ENCODE data around the gene LRP5. TPM values are rescaled to one million over a fixed set of nuclear protein-coding genes. Genes with fewer than 3 reads are reported as not detected.

LRP5 gene
- total and polyA plus RNA-seq, 12 donors: 10.7 to 277 (median 75.8) TPM

DNA sequence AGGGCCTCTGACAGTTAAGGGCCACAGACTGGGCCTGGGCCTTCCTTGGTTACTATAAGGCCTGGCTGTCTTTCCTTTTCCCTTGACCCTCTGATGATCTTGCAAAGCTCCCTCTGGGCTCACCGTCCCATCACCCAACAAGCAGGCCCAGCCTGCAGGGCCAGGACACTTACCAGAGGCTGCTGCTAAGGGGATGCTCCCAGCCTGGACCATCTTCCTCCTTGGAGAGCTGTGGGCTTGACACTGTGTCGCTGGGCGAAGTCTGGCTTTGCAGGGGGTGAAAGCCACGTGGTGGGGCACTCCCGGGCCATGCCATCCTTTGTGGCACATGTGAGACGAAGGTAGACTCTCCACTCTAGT, 44.5 kb upstream of the LRP5 start:
- DNase-seq: no peak
- Histone ChIP-seq H3K27me3 (no peaks in the 10 kb centered on the region), H3K27ac (no peak overlapping the region), H3K36me3 (replicated peaks in 1 of 2) (peaks cover 0 to 39% of the 10 kb centered on the region in 2 donors), H3K4me1 (replicated peaks in 1 of 2) (peaks cover 0 to 31% of the 10 kb centered on the region in 2 donors), H3K9me3 (replicated peaks in 1 of 3) (no peaks in the 10 kb centered on the region), H3K4me3 (no peak overlapping the region)
- WGBS, 4 donors: 92 to 95% (median 93%) methylated on average over 5 to 6 of the region's 6 CpGs
- TF ChIP-seq POLR2A (IDR thresholded peaks at IDR 0.05): no peak
- no peak for TF ChIP-seq CTCF (IDR thresholded peaks at IDR 0.05)
- intact Hi-C loops (cut with DNase I): no loop called here

DNA sequence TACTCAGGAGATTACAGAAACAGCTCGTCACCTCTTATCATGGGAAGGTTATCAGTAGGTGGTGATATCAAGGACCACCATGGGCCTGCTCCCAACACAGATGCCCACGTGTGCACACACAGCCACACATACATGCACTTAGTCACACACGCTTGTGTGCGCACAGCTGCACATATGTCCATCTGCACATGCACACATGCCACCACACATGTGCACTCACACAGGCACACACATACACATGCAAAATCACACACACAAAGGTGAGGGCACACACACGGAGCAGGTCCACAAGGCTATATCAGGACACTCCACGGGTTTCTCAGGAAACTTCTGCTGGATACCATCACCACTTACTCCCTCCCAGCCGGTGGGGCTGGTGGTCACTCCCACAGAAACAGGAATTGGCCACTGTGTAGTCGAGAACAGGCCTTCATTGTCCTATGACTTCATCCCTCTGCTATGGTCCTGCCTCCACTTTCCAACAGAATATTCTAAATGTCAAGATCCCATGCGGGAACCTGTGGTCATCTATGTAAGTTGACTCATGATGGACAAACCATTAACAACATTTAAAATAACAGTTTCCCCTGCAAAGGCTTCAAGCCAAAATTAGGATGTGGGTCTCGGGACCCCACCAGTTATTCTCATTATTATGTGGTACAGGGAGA, 42.8 kb upstream of the LRP5 start:
- DNase-seq: peak in 1 of 7 donors; percentile 48
- Histone ChIP-seq H3K9me3 (replicated peaks in 1 of 3) (no peaks in the 10 kb centered on the region), H3K36me3 (replicated peaks in 1 of 2) (peaks cover 0 to 26% of the 10 kb centered on the region in 2 donors), H3K27ac (no peak overlapping the region), H3K27me3 (no peaks in the 10 kb centered on the region), H3K4me1 (replicated peaks in 1 of 2) (peaks cover 0 to 31% of the 10 kb centered on the region in 2 donors), H3K4me3 (no peak overlapping the region)
- TF ChIP-seq CTCF (IDR thresholded peaks at IDR 0.05) (no peak), POLR2A (IDR thresholded peaks at IDR 0.05) (no peak)
- intact Hi-C loops (cut with DNase I): no loop called here
- 59 to 70% (median 68%) methylated on average over 6 to 10 of the region's 10 CpGs for WGBS, 4 donors

GRCh38 chr11:68270196-68271022, 42.0 kb upstream of the LRP5 start:
- intact Hi-C loops (cut with DNase I): no loop called here
- TF ChIP-seq CTCF (IDR thresholded peaks at IDR 0.05) (no peak), POLR2A (IDR thresholded peaks at IDR 0.05) (no peak)
- peak in 1 of 7 donors; percentile 44 for DNase-seq
- WGBS, 4 donors: 72 to 87% (median 79%) methylated on average over 8 of the region's 8 CpGs
- Histone ChIP-seq H3K4me1 (replicated peaks in 1 of 2) (peaks cover 0 to 27% of the 10 kb centered on the region in 2 donors), H3K4me3 (peak overlapping the region in 1 of 4 donors; percentile 94), H3K9me3 (replicated peaks in 1 of 3) (no peaks in the 10 kb centered on the region), H3K27ac (peak overlapping the region; percentile 45 to 94 (median 91)), H3K36me3 (replicated peaks in 1 of 2) (peaks cover 0 to 21% of the 10 kb centered on the region in 2 donors), H3K27me3 (no peaks in the 10 kb centered on the region)

- peak overlapping the region; percentile 79 to 94 (median 91) for H3K27ac ChIP-seq
- peak overlapping the region; percentile 32 to 94 (median 59) for H3K4me3 ChIP-seq
- no peaks in the 10 kb centered on the region for H3K9me3 ChIP-seq (replicated peaks in 1 of 3)
- peaks cover 0 to 13% of the 10 kb centered on the region in 2 donors for H3K36me3 ChIP-seq (replicated peaks in 1 of 2)
- H3K27me3 ChIP-seq: no peaks in the 10 kb centered on the region
- peak in 1 of 2 donors; percentile 5 for TF ChIP-seq POLR2A (IDR thresholded peaks at IDR 0.05)
- peak; percentile 10 to 64 (median 54) for TF ChIP-seq CTCF (IDR thresholded peaks at IDR 0.05)
- intact Hi-C loops (cut with DNase I): no loop called here
- WGBS, 4 donors: 2 to 5% (median 5%) methylated on average over 19 to 23 of the region's 23 CpGs
- peaks cover 0 to 27% of the 10 kb centered on the region in 2 donors for H3K4me1 ChIP-seq (replicated peaks in 1 of 2)
- DNase-seq: peak in 6 of 7 donors; percentile 69 to 83 (median 78)
These were observed 41.2 kb upstream of the LRP5 start for GRCh38 chr11:68271023-68271780.

Data from adrenal gland (tissue), 12 donors.